HG02759 (cell line): ENCODE results near the gene BACE2.

Source experiments
- ATAC-seq: cut with Tn5 transposase; IDR thresholded peaks from one replicate; pipeline ENCODE4 v1.9.1; 2021; ENCODE audit warnings: mild to moderate bottlenecking, moderate library complexity; ENCODE audit not compliant: unreplicated experiment

BACE2 gene

GRCh38 chr21:41147979-41148355, 20.0 kb upstream of the BACE2 start:
- ATAC-seq: no peak

GRCh38 chr21:41148798-41149197, 19.2 kb upstream of the BACE2 start:
- no peak for ATAC-seq

GRCh38 chr21:41149199-41149598, 18.8 kb upstream of the BACE2 start:
- no peak for ATAC-seq

DNA sequence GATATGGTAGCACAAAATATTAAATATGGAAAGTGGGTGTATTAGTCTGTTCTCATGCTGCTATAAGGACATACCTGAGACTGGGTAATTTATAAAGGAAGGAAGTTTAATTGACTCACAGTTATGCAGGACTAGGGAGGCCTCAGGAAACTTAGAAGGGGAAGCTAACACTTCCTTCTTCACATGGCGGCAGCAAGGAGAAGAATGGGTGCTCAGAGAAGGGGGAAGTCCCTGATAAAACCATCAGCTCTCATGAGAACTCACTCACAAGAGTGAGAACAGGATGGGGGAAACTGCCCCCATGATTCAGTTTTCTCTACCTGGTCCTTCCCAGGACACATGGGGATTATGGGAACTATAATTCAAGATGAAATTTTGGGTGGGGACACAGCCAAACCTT, 15.8 kb upstream of the BACE2 start:
- no peak for ATAC-seq

GRCh38 chr21:41153443-41153842, 14.5 kb upstream of the BACE2 start:
- ATAC-seq: no peak

DNA sequence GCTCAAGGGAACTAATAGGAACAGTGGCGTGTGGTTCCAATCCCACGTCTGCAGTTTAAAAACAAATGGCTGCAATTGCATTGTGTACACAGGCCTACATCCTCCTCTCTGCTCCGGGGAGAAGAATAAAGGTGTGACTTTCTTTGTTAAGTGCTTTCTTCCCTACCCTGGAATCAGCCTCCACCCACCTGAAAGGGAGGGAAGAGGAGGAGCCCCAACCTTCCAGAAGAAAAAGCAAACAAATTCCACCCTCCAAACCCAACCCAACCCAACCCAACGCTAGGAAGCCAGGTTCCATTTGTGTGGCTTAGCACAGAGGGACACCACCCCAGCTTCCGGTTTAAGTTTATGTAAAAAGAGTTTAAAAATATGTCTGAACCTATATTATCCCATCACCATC, 11.8 kb upstream of the BACE2 start:
- no peak for ATAC-seq

DNA sequence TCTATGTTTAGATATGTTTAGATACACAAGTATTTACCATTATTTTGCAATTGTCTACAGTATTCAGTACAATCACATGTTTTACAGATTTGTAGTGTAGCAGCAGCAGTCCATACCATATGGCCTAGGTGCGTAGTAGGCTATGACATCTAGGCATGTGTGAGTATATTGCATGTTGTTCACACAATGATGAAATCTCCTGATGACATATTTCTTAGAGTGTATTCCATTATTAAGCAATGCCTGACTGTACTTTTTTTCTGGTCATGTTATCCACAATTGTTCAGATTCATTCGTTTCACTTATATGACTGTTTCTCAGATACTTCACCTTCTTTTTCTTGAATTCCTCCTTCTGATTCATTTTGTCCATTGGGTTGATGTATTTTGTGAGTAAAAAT, 9.9 kb upstream of the BACE2 start:
- no peak for ATAC-seq

DNA sequence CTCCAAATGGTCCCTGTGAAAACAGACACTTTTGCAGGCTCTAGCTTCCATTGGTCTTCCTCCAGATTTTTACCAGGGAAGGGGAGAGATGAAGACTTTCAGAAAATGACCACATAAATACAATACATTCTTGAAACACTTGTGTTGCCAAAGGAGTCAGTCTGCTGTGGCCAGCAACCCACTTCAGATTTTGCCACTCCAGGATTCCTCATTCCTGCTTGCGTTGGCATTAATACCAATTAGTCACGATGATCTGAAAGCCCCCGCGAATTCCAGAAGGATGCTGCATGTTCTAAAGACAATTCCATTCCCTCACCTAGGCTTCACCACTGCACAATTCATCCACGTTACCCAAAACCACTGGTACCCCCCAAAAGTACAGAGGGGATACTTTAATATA, 7.9 kb upstream of the BACE2 start:
- ATAC-seq: no peak

- ATAC-seq: no peak
These were observed 6.5 kb upstream of the BACE2 start for GRCh38 chr21:41161428-41161827.

GRCh38 chr21:41162096-41162495, 5.9 kb upstream of the BACE2 start:
- ATAC-seq: no peak

GRCh38 chr21:41163091-41163490, 4.9 kb upstream of the BACE2 start:
- no peak for ATAC-seq

GRCh38 chr21:41164052-41164451, 3.9 kb upstream of the BACE2 start:
- ATAC-seq: no peak

DNA sequence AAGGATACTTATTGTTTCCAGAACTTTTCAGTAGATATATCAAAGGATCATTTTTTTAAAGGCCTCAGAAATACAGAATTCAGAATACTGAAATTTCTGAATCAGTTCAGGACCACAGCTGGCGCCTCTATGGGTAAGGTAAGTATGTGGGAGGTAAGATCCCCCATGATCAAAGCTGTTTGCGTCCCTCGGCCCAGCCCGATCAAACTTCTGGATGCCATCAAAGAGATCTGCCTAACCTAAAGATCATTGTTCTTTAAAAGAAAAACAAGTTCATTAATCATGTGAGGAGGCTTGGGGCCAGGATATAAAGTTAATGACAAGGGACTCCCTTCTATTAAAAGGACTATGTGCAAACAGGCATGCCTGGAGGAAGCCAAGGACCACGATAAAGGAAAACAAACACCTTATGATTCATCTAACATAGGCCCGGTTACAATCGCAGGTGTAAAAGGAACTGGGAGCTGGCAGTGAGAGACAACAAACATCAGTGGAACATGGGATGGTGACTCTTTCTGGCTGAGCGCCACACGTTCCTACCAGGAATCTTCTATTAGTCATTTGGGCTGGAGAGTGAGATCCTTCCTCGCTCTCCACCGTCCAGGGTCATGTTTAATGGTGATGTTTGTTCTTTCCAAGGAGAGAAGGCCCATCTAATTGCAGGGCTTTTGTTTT, 2.8 kb upstream of the BACE2 start:
- no peak for ATAC-seq

DNA sequence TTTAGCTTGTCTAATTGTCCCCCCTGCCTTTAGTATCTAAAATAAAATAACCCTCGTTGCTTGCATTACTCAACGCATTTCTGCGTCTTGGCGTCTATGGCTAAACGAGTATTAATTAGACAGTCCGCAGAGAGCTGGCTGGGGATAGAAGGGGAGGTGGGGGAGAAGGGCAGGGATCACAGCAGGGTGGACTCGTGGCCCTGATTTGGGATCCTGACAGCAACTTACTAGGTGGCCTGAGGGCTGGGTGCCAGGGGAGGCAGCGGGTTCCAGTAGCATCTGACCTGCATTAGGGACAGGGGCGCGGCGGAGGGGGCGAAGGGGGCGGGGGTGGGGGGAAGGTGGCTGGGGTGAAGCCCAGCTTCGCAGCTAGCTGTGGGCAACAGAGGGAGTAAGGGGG, 1.1 kb upstream of the BACE2 start:
- ATAC-seq: no peak

DNA sequence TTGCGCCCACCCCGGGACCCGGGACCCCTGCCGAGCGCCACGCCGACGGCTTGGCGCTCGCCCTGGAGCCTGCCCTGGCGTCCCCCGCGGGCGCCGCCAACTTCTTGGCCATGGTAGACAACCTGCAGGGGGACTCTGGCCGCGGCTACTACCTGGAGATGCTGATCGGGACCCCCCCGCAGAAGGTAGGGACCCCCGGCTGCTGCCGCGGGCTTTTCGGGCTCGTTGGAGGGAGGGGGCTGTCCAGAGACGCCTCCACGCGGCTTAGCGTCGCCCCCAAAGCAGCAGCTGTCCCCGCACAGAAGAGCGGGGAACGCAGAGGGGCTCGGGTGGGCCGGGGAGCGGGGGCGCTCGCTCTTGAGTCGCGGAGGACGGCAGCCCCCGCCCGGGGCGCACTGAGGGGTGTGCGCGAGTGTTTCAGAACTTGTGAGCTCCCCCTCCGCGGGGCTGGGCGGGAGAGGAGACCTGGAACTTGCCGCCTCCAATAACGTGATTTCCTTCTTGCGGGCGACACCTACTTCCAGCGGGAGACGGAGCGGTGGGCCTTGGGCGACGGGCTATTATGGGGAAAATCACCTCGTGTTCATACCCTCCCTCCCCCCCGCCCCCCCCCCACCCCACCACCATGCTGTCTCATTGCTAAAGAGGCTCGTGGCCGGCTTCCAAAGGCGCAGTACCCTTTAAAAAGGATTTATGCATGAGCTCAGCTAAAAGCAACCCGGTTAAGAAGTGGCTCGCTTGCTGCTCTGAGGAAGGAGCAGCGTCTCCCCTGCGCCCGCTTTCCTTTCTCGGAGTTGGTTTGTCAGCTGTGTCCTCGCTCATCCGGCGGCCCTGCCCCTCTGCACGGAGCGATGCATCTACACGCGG, 664 bp downstream of the BACE2 start:
- peak; percentile 4 for ATAC-seq

- no peak for ATAC-seq
These were observed 1.3 kb downstream of the BACE2 start for GRCh38 chr21:41169258-41169576.

- no peak for ATAC-seq
These were observed 1.7 kb downstream of the BACE2 start for GRCh38 chr21:41169701-41170100.

GRCh38 chr21:41170442-41170841, 2.5 kb downstream of the BACE2 start:
- peak; percentile 47 for ATAC-seq

DNA sequence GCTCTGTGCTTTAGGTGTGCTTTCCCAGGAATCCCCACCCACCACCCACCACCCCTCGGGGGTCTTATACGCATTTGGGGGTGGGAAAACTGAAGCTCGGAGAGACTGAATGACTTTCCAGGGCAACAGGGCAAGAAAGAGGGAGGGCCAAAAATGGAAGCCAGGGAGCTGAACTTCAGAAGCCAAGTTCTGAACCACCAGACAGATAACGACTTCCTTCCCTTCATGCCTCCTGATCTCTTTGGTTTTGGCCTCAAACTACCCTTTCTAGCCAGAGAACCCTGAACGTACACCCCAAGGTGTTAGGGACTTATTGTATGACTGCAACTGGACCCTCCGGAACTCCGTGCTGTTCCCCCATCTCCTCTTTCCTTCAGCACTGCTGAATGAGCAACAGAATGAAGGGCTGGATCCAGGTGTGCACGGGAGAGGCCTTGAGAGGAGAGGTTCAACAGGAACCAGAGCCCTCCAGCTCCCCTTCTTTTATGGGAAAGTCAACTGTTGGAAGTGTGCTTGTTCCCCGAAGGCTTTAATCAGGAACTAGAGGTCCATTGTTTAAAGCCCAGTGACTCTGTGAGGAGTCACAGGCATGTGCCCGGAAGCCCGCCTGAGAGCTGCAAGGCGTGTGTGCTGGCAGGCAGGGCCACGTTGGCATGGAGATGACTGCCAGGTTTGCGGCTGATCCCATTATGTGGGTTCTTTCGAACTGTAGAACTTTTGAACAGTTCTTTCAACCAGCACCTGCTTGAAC, 3.1 kb downstream of the BACE2 start:
- ATAC-seq: no peak

DNA sequence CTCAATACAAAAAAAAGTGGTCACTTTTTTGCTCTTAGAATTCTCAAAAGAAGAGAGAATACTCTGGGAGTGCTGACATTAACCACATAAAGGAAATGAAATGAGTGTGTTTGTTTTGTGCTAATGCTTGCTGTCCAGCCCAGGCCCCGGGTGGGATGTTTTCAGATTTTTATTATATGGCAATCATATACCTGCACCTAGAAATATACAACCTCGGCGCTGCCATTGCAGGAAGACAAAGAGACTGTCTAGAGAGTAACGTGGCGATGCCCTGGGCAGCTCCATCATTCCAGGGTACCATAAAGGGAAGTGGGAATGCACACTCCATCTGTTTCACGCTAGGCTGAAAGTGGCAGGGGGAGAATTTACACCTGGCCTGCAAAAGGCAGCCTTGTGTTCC, 7.1 kb downstream of the BACE2 start:
- no peak for ATAC-seq

GRCh38 chr21:41176846-41177245, 8.9 kb downstream of the BACE2 start:
- no peak for ATAC-seq

GRCh38 chr21:41180752-41181151, 12.8 kb downstream of the BACE2 start:
- ATAC-seq: no peak
